Stomach smooth muscle (tissue), 2 donors: Measurements from ENCODE around the gene RAI2.

ENCODE experiments used
- H3K27ac ChIP-seq: one replicate; pipeline ENCODE4 v1.7.0; 2013; ENCODE audit warnings: mild to moderate bottlenecking, low read length, inconsistent platforms
- H3K27me3 ChIP-seq, 2 donors: one replicate each; pipeline ENCODE4 v1.7.0; 2013; ENCODE audit warnings: low read length in 2 of 2; ENCODE audit not compliant: insufficient read depth in 2 of 2, control insufficient read depth in 1 of 2
- H3K36me3 ChIP-seq, 2 donors: one replicate each; pipeline ENCODE4 v1.7.0; 2013; ENCODE audit warnings: low read length in 2 of 2; ENCODE audit not compliant: control insufficient read depth in 2 of 2, insufficient read depth in 2 of 2
- H3K4me1 ChIP-seq: one replicate; pipeline ENCODE4 v1.7.0; 2013; ENCODE audit warnings: low read length; ENCODE audit not compliant: control insufficient read depth, insufficient read depth
- H3K4me3 ChIP-seq, 2 donors: one replicate each; pipeline ENCODE4 v1.7.0; 2013; ENCODE audit warnings: low read length in 2 of 2
- H3K9ac ChIP-seq, 2 donors: one replicate each; pipeline ENCODE4 v1.7.0; 2013; ENCODE audit warnings: low read length in 2 of 2, mild to moderate bottlenecking in 1 of 2
- H3K9me3 ChIP-seq, 2 donors: one replicate each; pipeline ENCODE4 v1.7.0; 2013; ENCODE audit warnings: low read length in 2 of 2; ENCODE audit not compliant: control insufficient read depth in 2 of 2
- donor health status: healthy.
- donor health status: Pancreatic carcinoma.

Gene RAI2

GRCh38 chrX:17758382-17758781, 102.7 kb downstream of the RAI2 start:
- no peaks in the 10 kb centered on the region for H3K36me3 ChIP-seq
- H3K27ac ChIP-seq = no peak overlapping the region
- no peaks in the 10 kb centered on the region for H3K4me1 ChIP-seq
- H3K4me3 ChIP-seq = no peak overlapping the region
- no peaks in the 10 kb centered on the region for H3K9me3 ChIP-seq
- H3K27me3 ChIP-seq = peaks cover 0 to 4% of the 10 kb centered on the region in 2 donors
- H3K9ac ChIP-seq = no peak overlapping the region

GRCh38 chrX:17750436-17750835, 110.7 kb downstream of the RAI2 start:
- H3K9ac ChIP-seq = no peak overlapping the region
- H3K27ac ChIP-seq = no peak overlapping the region
- no peak overlapping the region for H3K4me3 ChIP-seq
- H3K4me1 ChIP-seq = no peaks in the 10 kb centered on the region
- H3K36me3 ChIP-seq = peaks cover 3 to 5% of the 10 kb centered on the region in 2 donors
- H3K9me3 ChIP-seq = no peaks in the 10 kb centered on the region
- peaks cover 0 to 3% of the 10 kb centered on the region in 2 donors for H3K27me3 ChIP-seq
